Activated naive CD8-positive, alpha-beta T cell treated with anti-CD3 and anti-CD28 coated beads, Interleukin-2, amount 50 U/mL, for 24 hours (primary cell): ENCODE measurements around the gene TBL2.
"Not testable (repeated sequence)": the region's sequence is repeated elsewhere in the genome, so short reads cannot be mapped to it uniquely, and the experiment has no call there.

Source experiments
- ATAC-seq: fragments of 150-1000 bp; cut with Tn5 transposase; one replicate; pipeline ENCODE4 v1.10.0; 2021
- DNase-seq: peaks from one replicate; pipeline ENCODE4 v3.0.0; 2021
- H3K27ac Mint-ChIP-seq: one replicate; pipeline ENCODE4 v1.8.0; 2021; ENCODE audit warnings: mild to moderate bottlenecking, mixed read lengths
- H3K27me3 Mint-ChIP-seq: one replicate; pipeline ENCODE4 v1.8.0; 2021; ENCODE audit warnings: mixed read lengths
- H3K36me3 Mint-ChIP-seq: one replicate; pipeline ENCODE4 v1.8.0; 2021; ENCODE audit warnings: low read depth, mixed read lengths
- H3K4me1 Mint-ChIP-seq: one replicate; pipeline ENCODE4 v1.8.0; 2021; ENCODE audit warnings: mixed read lengths
- H3K4me3 Mint-ChIP-seq: one replicate; pipeline ENCODE4 v1.8.0; 2021; ENCODE audit warnings: mild to moderate bottlenecking, moderate library complexity, mixed read lengths
- H3K9me3 Mint-ChIP-seq: one replicate; pipeline ENCODE4 v1.8.0; 2021; ENCODE audit warnings: mixed read lengths

The TBL2 gene

GRCh38 chr7:73613954-73614735 lies 35.8 kb upstream of the TBL2 start:
- H3K27me3 Mint-ChIP-seq = peaks cover 34% of the 10 kb centered on the region
- ATAC-seq (no peak), DNase-seq (no peak)
- no peaks in the 10 kb centered on the region for H3K36me3 Mint-ChIP-seq
- no peaks in the 10 kb centered on the region for H3K4me1 Mint-ChIP-seq
- H3K27ac Mint-ChIP-seq = no peak overlapping the region
- H3K4me3 Mint-ChIP-seq = no peak overlapping the region
- no peaks in the 10 kb centered on the region for H3K9me3 Mint-ChIP-seq

- H3K4me3 Mint-ChIP-seq = no peak overlapping the region
- H3K27ac Mint-ChIP-seq = no peak overlapping the region
- ATAC-seq (no peak), DNase-seq (no peak)
- H3K36me3 Mint-ChIP-seq = no peaks in the 10 kb centered on the region
- peaks cover 33% of the 10 kb centered on the region for H3K27me3 Mint-ChIP-seq
- H3K9me3 Mint-ChIP-seq = no peaks in the 10 kb centered on the region
- no peaks in the 10 kb centered on the region for H3K4me1 Mint-ChIP-seq
Measured at GRCh38 chr7:73612598-73613269, 34.4 kb upstream of the TBL2 start.

GRCh38 chr7:73611017-73611555 lies 32.7 kb upstream of the TBL2 start:
- H3K9me3 Mint-ChIP-seq = no peaks in the 10 kb centered on the region
- H3K36me3 Mint-ChIP-seq = no peaks in the 10 kb centered on the region
- H3K4me3 Mint-ChIP-seq = no peak overlapping the region
- H3K4me1 Mint-ChIP-seq = no peaks in the 10 kb centered on the region
- no peak overlapping the region for H3K27ac Mint-ChIP-seq
- peaks cover 37% of the 10 kb centered on the region for H3K27me3 Mint-ChIP-seq
- DNase-seq = no peak
- ATAC-seq = no peak

- Mint-ChIP-seq H3K27ac (no peak overlapping the region), H3K27me3 (peaks cover 39% of the 10 kb centered on the region), H3K4me3 (no peak overlapping the region), H3K4me1 (no peaks in the 10 kb centered on the region), H3K9me3 (no peaks in the 10 kb centered on the region), H3K36me3 (no peaks in the 10 kb centered on the region)
- no peak for ATAC-seq
- DNase-seq = no peak
Measured at GRCh38 chr7:73610105-73610504, 31.7 kb upstream of the TBL2 start.

GRCh38 chr7:73607692-73607983 lies 29.3 kb upstream of the TBL2 start:
- H3K27me3 Mint-ChIP-seq = peaks cover 24% of the 10 kb centered on the region
- not testable (repeated sequence) for DNase-seq, H3K27ac Mint-ChIP-seq, H3K36me3 Mint-ChIP-seq, H3K4me3 Mint-ChIP-seq, H3K9me3 Mint-ChIP-seq, ATAC-seq, H3K4me1 Mint-ChIP-seq

GRCh38 chr7:73606801-73607691 lies 28.7 kb upstream of the TBL2 start:
- no peaks in the 10 kb centered on the region for H3K36me3 Mint-ChIP-seq

GRCh38 chr7:73605601-73606220 lies 27.3 kb upstream of the TBL2 start:
- H3K27ac Mint-ChIP-seq = no peak overlapping the region
- ATAC-seq (no peak), DNase-seq (no peak)
- H3K27me3 Mint-ChIP-seq = peaks cover 18% of the 10 kb centered on the region
- no peaks in the 10 kb centered on the region for H3K36me3 Mint-ChIP-seq
- H3K9me3 Mint-ChIP-seq = no peaks in the 10 kb centered on the region
- H3K4me3 Mint-ChIP-seq = no peak overlapping the region
- no peaks in the 10 kb centered on the region for H3K4me1 Mint-ChIP-seq

More at GRCh38 chr7:73606801-73607691, 28.7 kb upstream of the TBL2 start:
- no peak overlapping the region for H3K4me3 Mint-ChIP-seq
- H3K9me3 Mint-ChIP-seq = no peaks in the 10 kb centered on the region
- H3K27ac Mint-ChIP-seq = no peak overlapping the region
- no peaks in the 10 kb centered on the region for H3K4me1 Mint-ChIP-seq
- DNase-seq (peak; percentile 76), ATAC-seq (peak; percentile 62)
- H3K27me3 Mint-ChIP-seq = peaks cover 23% of the 10 kb centered on the region

GRCh38 chr7:73602721-73603651 lies 24.6 kb upstream of the TBL2 start:
- Mint-ChIP-seq H3K4me1 (no peaks in the 10 kb centered on the region), H3K4me3 (no peak overlapping the region), H3K27me3 (peaks cover 16% of the 10 kb centered on the region), H3K9me3 (no peaks in the 10 kb centered on the region), H3K27ac (no peak overlapping the region), H3K36me3 (no peaks in the 10 kb centered on the region)
- ATAC-seq = no peak
- DNase-seq = no peak

- Mint-ChIP-seq H3K36me3 (no peaks in the 10 kb centered on the region), H3K9me3 (no peaks in the 10 kb centered on the region), H3K27me3 (peaks cover 11% of the 10 kb centered on the region), H3K27ac (no peak overlapping the region), H3K4me1 (no peaks in the 10 kb centered on the region), H3K4me3 (no peak overlapping the region)
- ATAC-seq = no peak
- DNase-seq = no peak
Measured at GRCh38 chr7:73599916-73600315, 21.5 kb upstream of the TBL2 start.

- no peak overlapping the region for H3K4me3 Mint-ChIP-seq
- H3K4me1 Mint-ChIP-seq = no peaks in the 10 kb centered on the region
- DNase-seq (no peak), ATAC-seq (no peak)
- no peaks in the 10 kb centered on the region for H3K36me3 Mint-ChIP-seq
- peaks cover 11% of the 10 kb centered on the region for H3K27me3 Mint-ChIP-seq
- H3K27ac Mint-ChIP-seq = no peak overlapping the region
- no peaks in the 10 kb centered on the region for H3K9me3 Mint-ChIP-seq
Measured at GRCh38 chr7:73599151-73599882, 20.9 kb upstream of the TBL2 start.

- Mint-ChIP-seq H3K4me1 (no peaks in the 10 kb centered on the region), H3K4me3 (no peak overlapping the region), H3K27ac (no peak overlapping the region), H3K9me3 (no peaks in the 10 kb centered on the region), H3K36me3 (no peaks in the 10 kb centered on the region), H3K27me3 (peaks cover 15% of the 10 kb centered on the region)
- ATAC-seq (no peak), DNase-seq (no peak)
Measured at GRCh38 chr7:73597978-73598782, 19.8 kb upstream of the TBL2 start.

- no peak for ATAC-seq
- H3K4me1 Mint-ChIP-seq = no peaks in the 10 kb centered on the region
Measured at GRCh38 chr7:73596191-73597065, 18.0 kb upstream of the TBL2 start.

More at GRCh38 chr7:73596191-73597065, 18.0 kb upstream of the TBL2 start:
- Mint-ChIP-seq H3K36me3 (no peaks in the 10 kb centered on the region), H3K9me3 (no peaks in the 10 kb centered on the region), H3K4me3 (no peak overlapping the region), H3K27ac (no peak overlapping the region), H3K27me3 (peaks cover 15% of the 10 kb centered on the region)
- DNase-seq = no peak
